ENCODE data around the gene AMBRA1.

Gene AMBRA1, protein sequence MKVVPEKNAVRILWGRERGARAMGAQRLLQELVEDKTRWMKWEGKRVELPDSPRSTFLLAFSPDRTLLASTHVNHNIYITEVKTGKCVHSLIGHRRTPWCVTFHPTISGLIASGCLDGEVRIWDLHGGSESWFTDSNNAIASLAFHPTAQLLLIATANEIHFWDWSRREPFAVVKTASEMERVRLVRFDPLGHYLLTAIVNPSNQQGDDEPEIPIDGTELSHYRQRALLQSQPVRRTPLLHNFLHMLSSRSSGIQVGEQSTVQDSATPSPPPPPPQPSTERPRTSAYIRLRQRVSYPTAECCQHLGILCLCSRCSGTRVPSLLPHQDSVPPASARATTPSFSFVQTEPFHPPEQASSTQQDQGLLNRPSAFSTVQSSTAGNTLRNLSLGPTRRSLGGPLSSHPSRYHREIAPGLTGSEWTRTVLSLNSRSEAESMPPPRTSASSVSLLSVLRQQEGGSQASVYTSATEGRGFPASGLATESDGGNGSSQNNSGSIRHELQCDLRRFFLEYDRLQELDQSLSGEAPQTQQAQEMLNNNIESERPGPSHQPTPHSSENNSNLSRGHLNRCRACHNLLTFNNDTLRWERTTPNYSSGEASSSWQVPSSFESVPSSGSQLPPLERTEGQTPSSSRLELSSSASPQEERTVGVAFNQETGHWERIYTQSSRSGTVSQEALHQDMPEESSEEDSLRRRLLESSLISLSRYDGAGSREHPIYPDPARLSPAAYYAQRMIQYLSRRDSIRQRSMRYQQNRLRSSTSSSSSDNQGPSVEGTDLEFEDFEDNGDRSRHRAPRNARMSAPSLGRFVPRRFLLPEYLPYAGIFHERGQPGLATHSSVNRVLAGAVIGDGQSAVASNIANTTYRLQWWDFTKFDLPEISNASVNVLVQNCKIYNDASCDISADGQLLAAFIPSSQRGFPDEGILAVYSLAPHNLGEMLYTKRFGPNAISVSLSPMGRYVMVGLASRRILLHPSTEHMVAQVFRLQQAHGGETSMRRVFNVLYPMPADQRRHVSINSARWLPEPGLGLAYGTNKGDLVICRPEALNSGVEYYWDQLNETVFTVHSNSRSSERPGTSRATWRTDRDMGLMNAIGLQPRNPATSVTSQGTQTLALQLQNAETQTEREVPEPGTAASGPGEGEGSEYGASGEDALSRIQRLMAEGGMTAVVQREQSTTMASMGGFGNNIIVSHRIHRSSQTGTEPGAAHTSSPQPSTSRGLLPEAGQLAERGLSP (N-terminal part only)

DNA sequence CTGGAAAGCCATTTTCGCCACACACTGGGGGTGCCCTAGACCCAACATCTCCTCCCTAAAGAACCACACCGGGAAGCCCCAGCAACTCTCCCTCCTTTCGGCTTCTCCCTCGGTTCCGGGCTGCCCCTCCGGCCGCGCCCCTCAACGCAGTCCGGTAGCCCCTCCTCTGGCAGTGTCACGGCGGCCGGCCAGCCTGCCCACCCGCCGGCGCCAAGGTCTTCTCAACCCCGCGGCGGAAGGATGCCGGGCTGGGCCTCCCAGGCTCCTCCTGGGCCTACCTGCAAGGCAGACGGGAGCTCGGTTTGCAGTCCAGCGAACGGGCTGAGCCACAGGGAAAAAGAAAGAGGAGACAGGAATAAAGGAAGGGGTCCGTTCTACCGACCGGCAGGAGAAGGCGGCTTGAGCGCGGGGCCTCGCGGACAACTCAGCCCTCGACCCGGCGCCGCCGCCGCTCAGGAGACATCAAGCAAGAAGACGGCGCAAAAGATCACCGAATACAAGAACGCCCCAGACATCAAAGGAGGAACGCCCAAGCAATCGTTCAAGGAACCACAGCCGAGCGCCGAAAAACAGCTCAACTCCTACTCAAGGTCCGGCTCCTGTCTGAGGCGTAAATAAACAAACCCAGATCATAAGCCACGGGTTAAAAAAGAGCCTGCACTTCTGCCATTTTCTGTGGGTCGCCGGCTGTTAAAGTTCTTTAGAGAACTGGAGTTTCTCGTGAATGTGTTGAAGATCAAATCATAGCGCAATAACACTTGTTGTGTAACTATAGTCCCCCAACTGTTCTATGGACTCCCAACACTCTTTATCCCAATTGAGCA, at the start of gene AMBRA1:
AMBRA1 (minus strand) TSS at position 474 of the 824 bp plus-strand sequence. CDS start 45,643 bp downstream, outside the sequence.
- peak; percentile 78 for DNase-seq

DNA sequence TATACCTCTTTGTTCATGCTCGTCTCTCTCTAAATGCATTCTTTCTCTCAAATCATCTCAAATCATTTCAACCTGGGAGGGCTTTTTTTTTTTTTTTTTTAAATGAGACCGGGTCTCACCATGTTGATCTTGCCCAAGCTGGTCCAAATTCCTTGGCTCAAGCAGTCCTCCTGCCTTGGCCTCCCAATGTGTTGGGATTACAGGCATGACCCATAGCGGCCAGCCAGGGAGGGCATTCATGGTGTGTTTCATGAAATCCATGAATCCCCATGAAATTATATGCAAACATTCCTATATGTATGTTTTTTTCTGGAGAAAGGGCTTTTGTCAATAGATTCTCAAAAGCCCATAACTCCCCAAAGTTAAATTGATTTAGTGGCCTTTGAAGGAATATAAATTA, 49.7 kb upstream of the AMBRA1 start:
- no peak for DNase-seq

DNA sequence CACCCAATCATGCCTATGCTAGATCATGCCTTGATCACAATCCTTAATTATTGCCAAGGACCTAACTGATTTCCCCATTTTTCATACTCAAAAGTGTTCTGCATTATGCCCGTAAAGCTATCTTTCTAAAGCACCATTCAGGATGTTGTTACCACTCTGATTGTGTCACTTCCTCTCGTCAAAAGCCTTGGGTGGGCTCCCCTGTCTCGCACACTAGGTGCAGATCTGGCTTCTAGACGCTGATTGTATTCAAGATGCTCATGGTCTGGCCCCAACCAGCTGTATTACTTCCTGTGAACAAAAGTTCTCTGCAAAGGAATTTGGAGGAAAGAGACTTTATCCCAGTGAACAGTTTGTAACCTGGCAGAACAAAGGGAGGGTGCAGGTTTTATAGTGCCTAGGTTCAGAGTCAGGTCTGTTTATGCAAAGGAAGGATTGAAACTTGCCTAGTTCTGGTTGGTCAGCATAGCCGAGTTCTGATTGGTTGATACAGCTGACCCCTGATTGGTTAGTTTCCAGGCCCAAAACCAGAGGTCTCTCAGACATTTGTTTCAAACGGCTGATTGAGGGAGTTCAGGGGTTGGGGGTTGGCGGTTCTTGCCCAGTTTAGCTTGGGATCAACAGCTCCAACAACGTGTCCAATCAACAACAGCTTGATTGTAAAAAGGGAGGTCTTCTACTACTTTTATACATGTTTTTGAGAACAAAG, 49.0 kb upstream of the AMBRA1 start:
- DNase-seq: no peak

DNA sequence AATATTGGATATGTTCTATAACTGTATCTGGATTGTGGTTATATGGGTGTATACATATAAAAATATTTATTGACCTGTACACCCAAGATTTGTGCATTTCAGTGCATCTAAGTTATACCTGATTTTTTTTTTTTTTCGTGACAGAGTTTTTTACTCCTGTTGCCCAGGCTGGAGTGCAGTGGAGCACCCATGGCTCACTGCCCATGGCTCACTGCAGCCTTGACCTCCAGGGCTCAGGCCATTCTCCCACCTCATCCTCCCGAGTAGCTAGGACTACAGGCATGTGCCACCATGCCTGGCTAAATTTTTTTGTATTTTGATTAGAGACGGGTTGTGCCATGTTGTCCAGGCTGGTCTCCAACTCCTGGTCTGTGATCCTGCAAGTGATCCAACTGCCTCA, 47.8 kb upstream of the AMBRA1 start:
- DNase-seq: no peak

DNA sequence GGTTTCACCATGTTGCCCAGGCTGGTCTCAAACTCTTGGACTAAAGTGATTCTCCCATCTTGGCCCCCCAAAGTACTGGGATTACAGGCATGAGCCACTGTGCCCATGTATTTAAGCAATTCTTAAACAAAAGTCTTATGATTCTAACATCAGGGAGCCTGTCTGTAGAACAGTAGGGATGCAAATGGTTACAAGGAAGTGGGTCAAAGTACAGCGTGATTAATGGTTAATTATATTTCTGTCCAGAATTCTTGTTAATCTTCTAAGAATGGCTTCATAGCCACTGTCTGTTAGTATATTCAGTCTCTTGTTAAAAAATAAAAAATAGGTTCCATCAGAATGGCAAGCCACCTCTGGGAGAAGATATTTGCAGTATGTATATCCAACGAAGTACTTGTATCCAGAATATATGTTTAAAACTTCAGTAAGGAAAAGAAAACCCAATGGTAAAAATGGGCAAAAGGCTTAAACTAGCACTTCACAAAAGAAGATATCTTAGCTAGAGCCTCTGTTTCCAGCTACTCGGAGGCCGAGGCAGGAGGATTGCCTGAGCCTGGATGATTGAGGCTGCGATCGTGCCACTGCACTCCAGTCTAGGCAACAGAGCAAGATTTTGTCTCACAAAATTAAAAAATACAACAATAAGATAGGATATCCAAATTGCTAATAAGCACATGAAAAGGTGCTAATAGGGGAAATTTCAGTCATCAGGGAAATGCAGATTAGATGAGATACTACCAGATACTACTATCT, 46.4 kb upstream of the AMBRA1 start:
- DNase-seq: no peak

DNA sequence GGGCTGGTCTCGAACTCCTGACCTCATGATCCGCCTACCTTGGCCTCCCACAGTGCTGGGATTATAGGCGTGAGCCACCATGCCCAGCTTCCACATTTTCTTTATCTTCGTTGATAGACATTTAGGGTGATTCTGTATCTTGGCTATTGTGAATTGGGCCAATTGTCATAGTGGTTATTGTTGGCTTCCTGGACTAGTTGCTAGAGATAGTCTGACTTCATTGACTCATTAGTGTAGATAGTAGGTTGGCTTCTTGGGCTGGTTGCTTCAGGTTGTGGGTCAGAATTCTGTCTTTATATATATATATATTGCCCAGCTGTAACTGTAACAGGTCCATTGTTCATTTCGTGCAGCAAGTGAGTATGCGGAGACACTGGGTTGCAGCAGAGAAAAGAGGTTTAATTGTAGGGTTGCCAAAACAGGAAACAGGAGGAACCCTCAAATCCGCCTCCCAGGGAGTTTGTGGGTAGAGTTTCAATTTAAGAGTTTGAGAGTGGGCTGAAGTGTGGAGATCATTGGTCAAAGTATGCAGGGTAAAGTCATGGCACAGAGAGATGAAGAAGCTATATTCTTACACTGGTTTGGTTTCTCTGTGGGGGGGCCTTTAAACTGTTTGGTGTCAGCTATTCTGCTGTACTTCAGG, 45.5 kb upstream of the AMBRA1 start:
- no peak for DNase-seq

DNA sequence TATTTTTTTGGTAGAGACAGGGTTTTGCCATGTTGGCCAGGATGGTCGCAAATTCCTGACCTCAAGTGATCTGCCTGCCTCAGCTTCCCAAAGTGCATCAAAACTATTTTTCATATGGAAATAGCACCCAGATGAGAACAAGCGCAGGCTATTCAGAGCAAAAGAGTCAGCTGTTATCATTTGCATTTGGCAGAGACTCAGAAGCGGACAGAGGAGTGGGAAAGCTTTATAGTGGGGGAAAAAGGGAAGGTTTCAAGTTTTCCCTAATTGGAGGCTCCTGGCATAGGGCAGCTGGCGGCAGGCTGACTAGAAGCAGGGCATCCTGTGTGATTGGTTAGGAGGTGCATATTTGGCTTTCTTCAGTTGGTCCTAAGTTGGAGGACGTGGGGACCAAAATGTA, 43.7 kb upstream of the AMBRA1 start:
- DNase-seq: no peak

DNA sequence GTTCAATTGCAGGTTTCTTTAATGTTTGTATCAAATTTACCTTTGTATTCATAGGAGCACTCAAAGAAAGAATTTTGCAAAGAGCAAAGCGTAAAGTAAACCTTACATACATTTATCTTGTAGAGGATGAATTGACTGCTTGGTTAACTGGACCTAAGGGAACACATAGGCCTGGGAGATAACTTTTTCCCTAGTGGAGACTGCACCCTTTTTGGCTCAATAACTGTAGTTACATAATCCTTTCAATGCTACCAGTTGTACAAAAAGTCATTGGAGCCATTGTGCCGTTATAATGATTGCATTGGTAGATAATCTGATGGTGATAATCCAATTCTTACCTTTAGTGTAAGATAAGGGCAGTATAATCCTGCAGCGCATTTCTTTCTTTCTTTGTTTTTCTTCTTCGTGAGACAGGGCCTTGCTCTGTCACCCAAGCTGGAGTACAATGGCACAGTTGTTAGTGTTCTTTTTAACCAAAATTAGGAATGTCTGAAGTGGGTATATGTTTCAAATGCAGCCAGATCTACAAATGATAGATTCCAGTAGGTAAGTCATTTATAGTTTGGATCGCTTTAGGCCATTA, 41.8 kb upstream of the AMBRA1 start:
- no peak for DNase-seq

DNA sequence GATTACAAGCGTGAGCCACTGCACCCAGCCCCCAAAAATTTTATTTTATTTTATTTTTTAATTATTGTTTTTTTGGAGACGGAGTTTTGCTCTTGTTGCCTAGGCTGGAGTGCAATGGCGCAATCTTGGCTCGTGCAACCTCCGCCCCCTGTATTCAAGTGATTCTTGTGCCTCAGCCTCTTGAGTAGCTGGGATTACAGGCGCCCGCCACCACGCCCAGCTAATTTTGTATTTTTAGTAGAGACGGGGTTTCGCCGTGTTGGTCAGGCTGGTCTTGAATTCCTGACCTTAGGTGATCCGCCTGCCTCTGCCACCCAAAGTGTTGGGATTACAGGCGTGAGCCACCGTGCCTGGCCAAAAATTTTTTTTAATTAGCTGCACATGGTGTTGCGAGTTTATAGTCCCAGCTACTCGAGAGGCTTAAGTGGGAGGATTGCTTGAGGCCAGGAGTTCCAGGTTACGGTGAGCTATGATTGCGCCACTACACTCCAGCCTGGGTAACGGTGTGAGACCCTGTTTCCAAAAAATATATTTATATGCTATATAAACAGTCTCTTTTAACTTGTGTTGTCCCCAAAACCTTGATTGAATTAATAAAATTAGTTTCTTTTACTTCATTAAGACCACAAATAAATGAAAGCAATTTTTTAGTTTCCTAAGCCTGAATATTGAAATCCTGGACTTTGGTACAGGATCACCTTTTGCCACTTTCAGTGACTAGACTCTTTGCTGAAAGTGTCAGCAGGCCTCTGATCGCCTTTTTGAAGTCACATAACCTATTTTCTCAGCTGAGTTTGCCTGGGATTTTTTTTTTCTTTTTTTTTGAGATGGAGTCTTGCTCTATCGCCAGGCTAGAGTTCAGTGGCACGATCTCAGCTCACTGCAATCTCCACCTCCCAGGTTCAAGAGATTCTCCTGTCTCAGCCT, 39.7 kb upstream of the AMBRA1 start:
- no peak for DNase-seq

DNA sequence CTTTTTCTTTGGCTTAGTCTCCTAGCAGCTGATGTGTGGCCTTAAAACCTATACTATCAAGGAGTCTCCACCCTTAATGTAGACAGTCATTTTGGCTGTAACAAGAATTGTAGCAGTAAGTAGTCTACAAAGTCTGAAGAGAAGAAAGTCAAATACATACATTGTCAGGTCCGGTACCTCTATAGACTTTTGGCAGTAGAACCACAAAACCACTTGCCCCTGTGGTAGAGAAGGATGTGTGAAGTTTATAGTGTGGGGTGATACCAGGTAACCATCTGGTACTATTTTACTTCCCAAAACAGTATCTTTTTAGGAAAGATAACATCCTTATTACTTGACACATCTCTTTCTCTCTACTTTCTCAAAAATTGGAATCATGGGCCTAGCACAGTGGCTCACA, 38.7 kb upstream of the AMBRA1 start:
- DNase-seq: no peak

DNA sequence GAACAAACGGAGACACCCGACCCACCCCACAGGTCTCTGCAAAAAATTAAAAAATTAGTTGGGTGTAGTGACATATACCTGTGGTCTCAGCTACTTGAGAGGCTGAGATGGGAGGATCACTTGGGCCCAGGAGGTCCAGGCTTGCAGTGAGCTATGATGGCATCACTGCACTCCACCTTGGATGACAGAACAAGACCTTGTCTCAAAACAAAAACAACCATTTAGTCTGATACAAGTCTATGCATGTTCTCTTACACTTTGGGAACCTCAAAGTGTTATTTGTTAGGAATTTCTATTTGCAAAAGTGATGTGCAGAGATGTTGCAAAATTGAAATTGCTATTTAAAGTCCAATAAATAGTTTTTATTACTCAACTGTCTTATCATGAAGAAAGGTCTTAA, 37.9 kb upstream of the AMBRA1 start:
- DNase-seq: no peak

DNA sequence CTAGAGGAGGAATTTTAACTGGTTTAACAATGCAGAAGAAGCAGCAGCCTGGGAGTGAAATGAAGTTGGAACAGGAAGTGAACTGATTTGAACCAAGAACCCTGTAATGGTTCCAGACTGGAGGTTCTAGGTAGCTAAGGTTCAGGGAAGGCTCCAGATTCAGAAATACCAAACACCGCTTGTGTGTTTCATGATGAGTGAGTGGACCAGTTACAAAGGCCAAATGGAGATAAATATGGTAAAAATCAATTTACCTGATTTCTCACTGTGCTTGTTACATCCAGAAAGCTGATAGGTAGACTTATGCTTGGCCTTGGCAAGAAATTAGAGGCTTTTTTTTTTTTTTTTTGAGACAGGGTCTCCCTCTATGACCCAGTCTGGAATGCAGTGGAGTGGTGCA, 36.4 kb upstream of the AMBRA1 start:
- no peak for DNase-seq

DNA sequence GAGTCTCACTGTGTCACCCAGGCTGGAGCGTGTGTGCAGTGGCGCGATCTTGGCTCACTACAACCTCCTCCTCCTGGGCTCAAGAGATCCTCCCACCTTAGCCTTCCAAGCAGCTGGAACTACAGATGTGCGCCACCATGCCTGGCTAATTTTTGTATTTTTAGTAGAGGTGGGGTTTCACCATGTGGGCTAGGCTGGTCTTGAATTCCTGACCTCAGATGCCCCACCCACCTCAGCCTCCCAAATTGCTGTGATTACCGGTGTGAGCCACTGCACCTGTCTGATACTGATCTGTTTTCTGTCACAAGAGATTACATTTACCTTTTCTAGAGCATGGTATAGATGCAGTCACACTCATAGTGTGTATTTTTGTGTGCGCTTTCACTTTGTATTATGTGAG, 35.1 kb upstream of the AMBRA1 start:
- no peak for DNase-seq

DNA sequence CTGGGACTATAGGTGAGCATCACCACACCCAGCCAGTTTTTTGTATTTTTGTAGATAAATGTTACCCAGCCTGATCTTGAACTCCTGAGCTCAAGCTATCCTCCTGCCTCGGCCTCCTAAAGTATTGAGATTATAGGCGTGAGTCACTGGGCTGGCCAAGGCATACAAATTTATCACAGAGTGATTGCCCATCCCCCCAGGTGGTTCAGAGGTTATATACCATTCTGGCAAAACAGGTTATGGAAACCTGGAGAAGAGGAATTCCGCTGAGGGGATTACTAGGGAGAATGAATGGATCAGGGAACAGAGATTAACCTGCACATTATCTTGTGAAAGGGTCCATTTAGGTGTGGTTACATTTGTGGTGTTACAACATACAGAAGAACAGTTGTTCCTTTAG, 31.6 kb upstream of the AMBRA1 start:
- no peak for DNase-seq

DNA sequence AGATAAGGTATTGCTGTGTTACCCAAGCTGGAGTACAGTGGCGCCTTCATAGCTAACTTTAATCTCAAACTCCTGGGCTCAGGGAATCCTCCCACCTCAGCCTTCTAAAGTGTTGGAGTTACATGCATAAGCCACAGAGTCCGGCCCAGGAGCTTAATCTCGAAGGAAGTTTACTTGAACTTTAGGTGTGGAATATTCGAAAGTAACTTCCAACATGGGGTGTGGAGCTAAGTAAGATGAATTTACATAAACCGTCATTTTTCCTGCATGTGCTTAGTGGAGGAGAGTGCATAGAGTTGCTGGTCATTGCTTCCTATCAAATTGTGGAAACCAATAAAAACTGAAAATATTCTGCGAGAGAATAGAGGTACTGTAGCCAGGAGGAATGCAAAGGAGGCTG, 25.0 kb upstream of the AMBRA1 start:
- no peak for DNase-seq

DNA sequence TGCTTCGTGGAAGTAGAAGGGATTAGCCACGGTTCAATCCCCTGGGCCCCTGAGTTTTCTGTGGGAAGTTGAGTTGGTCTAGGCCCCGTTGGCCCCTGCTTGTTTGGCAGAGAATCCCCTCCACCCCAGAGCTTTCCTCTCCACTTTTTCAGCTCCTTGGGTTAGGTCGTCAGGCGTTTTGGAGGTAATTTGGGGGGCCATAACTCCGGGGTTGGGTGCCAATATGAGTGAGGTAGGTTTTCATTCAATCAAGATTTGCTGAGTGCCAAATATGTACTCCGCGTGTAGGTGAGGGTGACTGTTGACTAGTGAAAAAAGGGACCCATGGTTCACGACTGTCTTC, 24.1 kb upstream of the AMBRA1 start:
- no peak for DNase-seq

DNA sequence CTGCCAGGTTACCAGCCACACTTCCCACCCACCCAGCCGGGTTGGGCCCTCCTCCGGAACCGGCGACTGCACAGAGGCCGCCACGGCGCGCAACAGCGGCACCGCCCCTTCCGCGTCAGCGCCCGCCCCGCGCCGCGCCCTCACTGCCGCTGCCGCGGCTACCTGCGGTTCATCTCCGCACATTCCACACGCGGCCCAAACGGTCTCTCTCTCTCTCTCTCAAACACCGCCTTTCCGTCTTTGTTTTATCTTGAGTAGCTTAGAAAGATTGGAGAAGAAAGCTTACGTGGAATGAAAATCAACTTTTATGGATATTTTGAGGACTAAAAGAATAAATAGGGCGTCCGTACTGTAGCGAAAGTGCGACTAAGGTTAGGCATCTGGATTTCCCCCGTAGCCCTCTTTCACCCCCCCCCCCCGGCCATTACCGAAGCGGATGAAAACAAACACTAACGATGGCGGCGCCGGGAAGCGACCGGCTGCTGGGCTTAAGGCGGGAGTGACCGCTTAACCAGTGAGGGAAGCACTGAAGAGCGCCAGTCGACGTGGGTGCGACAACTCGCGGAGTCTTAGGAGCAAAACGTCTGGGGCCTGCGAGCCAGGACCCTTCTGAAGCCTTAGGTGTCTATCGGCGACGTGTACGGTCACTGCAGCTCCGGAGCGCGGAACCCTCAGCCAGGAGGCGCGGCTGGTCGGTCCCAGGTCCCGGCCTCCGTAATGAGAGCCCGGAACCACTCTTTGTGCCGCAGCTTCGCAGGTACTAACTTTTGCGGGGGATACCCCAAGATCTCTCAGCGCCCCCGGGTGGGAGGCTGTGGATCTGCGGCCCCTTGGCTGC, 23.5 kb upstream of the AMBRA1 start, which contains the start of the genes ATG13 and HARBI1:
ATG13 (plus strand) TSS at position 420 of the 838 bp plus-strand sequence. CDS start 26,739 bp downstream, outside the sequence.
HARBI1 (minus strand) TSS at position 94 of the 838 bp plus-strand sequence. CDS start 990 bp downstream, outside the sequence.
- peak; percentile 72 for DNase-seq

All from DMS153 (cell line).